ENCODE data around the gene ETF1. TPM values are rescaled to one million over a fixed set of nuclear protein-coding genes. Genes with fewer than 3 reads are reported as not detected.

ETF1 gene
- total RNA-seq, 1 donor, result 113 TPM

DNA sequence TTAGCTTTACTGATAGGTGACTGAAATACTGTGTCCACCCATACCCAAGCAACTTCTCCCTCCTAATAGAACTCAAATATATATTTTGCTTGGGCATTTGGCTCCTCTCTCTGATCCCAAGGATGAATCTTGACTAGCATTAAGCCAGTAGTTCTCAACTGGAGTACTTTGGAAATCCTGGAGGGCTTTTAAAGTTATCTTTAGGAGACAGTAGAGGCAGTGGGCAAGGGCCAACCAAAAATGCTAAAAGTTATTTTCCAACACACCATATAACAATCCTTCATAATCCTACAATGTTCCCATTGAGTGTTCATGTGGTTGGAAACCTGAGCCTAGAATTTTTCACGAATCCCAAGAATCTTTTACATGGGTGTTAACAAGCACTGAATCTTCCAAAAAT lies 11.1 kb upstream of the ETF1 start:
- no peak for DNase-seq (ENCODE audit: insufficient read length, low spot score, missing footprints)
- Histone ChIP-seq H3K79me2 (ENCODE audit: insufficient read depth, low read length) (peaks cover 46% of the 10 kb centered on the region), H3K4me1 (ENCODE audit: insufficient read depth, low read length) (no peaks in the 10 kb centered on the region), H3K9me3 (ENCODE audit: low read depth, low read length) (no peaks in the 10 kb centered on the region), H3K36me3 (ENCODE audit: insufficient read depth, low read length) (peaks cover 62% of the 10 kb centered on the region), H3K27ac (ENCODE audit: low read depth, low read length) (no peak overlapping the region), H3K27me3 (ENCODE audit: insufficient read depth, low read length) (no peaks in the 10 kb centered on the region), H3K4me3 (ENCODE audit: insufficient read depth, low read length) (no peak overlapping the region), H3K4me2 (ENCODE audit: insufficient read depth, low read length) (no peak overlapping the region), H2AFZ (ENCODE audit: low read length) (no peak overlapping the region), H4K20me1 (ENCODE audit: insufficient read depth, low read length) (no peaks in the 10 kb centered on the region)
- TF ChIP-seq, protein P1, sequence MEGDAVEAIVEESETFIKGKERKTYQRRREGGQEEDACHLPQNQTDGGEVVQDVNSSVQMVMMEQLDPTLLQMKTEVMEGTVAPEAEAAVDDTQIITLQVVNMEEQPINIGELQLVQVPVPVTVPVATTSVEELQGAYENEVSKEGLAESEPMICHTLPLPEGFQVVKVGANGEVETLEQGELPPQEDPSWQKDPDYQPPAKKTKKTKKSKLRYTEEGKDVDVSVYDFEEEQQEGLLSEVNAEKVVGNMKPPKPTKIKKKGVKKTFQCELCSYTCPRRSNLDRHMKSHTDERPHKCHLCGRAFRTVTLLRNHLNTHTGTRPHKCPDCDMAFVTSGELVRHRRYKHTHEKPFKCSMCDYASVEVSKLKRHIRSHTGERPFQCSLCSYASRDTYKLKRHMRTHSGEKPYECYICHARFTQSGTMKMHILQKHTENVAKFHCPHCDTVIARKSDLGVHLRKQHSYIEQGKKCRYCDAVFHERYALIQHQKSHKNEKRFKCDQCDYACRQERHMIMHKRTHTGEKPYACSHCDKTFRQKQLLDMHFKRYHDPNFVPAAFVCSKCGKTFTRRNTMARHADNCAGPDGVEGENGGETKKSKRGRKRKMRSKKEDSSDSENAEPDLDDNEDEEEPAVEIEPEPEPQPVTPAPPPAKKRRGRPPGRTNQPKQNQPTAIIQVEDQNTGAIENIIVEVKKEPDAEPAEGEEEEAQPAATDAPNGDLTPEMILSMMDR (IDR thresholded peaks at IDR 0.05; ENCODE audit: extremely low read depth, low read depth, low read length), result no peak

DNA sequence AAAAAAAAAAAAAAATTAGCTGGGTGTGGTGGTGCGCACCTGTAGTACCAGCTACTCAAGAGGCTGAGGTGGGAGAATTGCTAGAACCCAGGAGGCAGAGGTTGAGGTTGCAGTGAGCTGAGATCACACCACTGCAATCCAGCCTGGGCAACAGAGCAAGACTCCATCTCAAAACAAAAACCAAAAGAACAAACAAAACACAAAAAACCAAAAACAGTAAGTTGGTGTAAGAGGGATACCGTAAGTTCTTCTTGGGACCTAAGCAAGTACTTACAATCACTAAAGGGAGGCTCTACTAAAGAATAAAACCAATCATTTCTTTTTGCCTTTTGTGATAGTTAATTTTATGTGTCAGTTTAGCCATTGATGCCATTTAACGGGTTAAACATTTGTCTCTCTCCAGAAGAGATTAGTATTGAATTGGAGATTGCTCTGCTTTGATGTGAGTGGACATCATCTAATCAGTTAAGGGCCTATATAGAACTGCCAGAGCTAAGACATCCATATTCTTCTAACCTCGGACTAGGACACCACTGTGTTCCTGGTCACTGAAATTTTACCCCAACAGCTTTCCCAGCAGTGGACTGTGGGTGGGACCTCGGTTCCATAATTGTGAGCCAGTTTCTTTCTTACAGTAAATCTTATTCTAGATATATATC lies 10.5 kb upstream of the ETF1 start:
- Histone ChIP-seq H3K9me3 (ENCODE audit: low read depth, low read length) (no peaks in the 10 kb centered on the region), H3K79me2 (ENCODE audit: insufficient read depth, low read length) (peaks cover 47% of the 10 kb centered on the region), H3K4me2 (ENCODE audit: insufficient read depth, low read length) (no peak overlapping the region), H2AFZ (ENCODE audit: low read length) (no peak overlapping the region), H3K36me3 (ENCODE audit: insufficient read depth, low read length) (peaks cover 56% of the 10 kb centered on the region), H4K20me1 (ENCODE audit: insufficient read depth, low read length) (no peaks in the 10 kb centered on the region), H3K4me3 (ENCODE audit: insufficient read depth, low read length) (no peak overlapping the region), H3K4me1 (ENCODE audit: insufficient read depth, low read length) (no peaks in the 10 kb centered on the region), H3K27me3 (ENCODE audit: insufficient read depth, low read length) (no peaks in the 10 kb centered on the region), H3K27ac (ENCODE audit: low read depth, low read length) (no peak overlapping the region)
- TF ChIP-seq, protein P1 (IDR thresholded peaks at IDR 0.05; ENCODE audit: extremely low read depth, low read depth, low read length), result no peak
- DNase-seq (ENCODE audit: insufficient read length, low spot score, missing footprints), result no peak

- Histone ChIP-seq H3K4me3 (ENCODE audit: insufficient read depth, low read length) (no peak overlapping the region), H3K79me2 (ENCODE audit: insufficient read depth, low read length) (peaks cover 48% of the 10 kb centered on the region), H4K20me1 (ENCODE audit: insufficient read depth, low read length) (no peaks in the 10 kb centered on the region), H3K27me3 (ENCODE audit: insufficient read depth, low read length) (no peaks in the 10 kb centered on the region), H2AFZ (ENCODE audit: low read length) (no peak overlapping the region), H3K4me1 (ENCODE audit: insufficient read depth, low read length) (no peaks in the 10 kb centered on the region), H3K4me2 (ENCODE audit: insufficient read depth, low read length) (no peak overlapping the region), H3K36me3 (ENCODE audit: insufficient read depth, low read length) (peaks cover 47% of the 10 kb centered on the region), H3K27ac (ENCODE audit: low read depth, low read length) (no peak overlapping the region), H3K9me3 (ENCODE audit: low read depth, low read length) (no peaks in the 10 kb centered on the region)
- DNase-seq (ENCODE audit: insufficient read length, low spot score, missing footprints), result no peak
- TF ChIP-seq, protein P1 (IDR thresholded peaks at IDR 0.05; ENCODE audit: extremely low read depth, low read depth, low read length), result no peak
Measured at GRCh38 chr5:138552657-138553056, 9.6 kb upstream of the ETF1 start.

DNA sequence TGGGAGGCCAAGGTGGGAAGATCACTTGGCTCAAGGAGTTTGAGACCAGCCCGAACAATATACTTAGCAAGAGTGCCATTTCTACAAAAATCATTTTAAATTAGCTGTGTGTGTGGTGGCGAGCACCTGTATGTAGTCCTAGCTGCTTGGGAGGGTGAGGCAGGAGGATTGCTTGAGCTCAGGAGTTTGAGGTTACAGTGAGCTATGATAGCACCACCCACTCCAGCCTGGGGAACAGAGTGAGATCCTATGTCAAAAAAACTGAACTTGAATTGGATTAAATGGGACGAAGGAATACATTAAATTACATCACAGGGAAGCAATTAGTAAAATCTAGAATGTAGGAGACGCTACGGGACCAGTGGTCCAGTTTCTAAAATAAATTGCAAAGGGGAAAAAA lies 6.4 kb upstream of the ETF1 start:
- H3K27me3 ChIP-seq (ENCODE audit: insufficient read depth, low read length), result no peaks in the 10 kb centered on the region
- no peaks in the 10 kb centered on the region for H3K9me3 ChIP-seq (ENCODE audit: low read depth, low read length)
- H3K27ac ChIP-seq (ENCODE audit: low read depth, low read length), result no peak overlapping the region
- H2AFZ ChIP-seq (ENCODE audit: low read length), result no peak overlapping the region
- H3K36me3 ChIP-seq (ENCODE audit: insufficient read depth, low read length), result peaks cover 15% of the 10 kb centered on the region
- TF ChIP-seq, protein P1 (IDR thresholded peaks at IDR 0.05; ENCODE audit: extremely low read depth, low read depth, low read length), result no peak
- H3K79me2 ChIP-seq (ENCODE audit: insufficient read depth, low read length), result peaks cover 69% of the 10 kb centered on the region
- peaks cover 8% of the 10 kb centered on the region for H4K20me1 ChIP-seq (ENCODE audit: insufficient read depth, low read length)
- DNase-seq (ENCODE audit: insufficient read length, low spot score, missing footprints), result no peak
- no peak overlapping the region for H3K4me2 ChIP-seq (ENCODE audit: insufficient read depth, low read length)
- no peak overlapping the region for H3K4me3 ChIP-seq (ENCODE audit: insufficient read depth, low read length)
- peaks cover 19% of the 10 kb centered on the region for H3K4me1 ChIP-seq (ENCODE audit: insufficient read depth, low read length)
